HPDE6-E6E7 (cell line): Measurements from ENCODE around the gene BANK1.

ENCODE experiments used
- DNase-seq: peaks from one replicate; pipeline ENCODE4 v3.0.0; 2011; ENCODE audit warnings: missing footprints; ENCODE audit errors: extremely low spot score

The BANK1 gene

GRCh38 chr4:101956068-101956825, 165.7 kb downstream of the BANK1 start:
- no peak for DNase-seq

GRCh38 chr4:101958547-101958946, 168.0 kb downstream of the BANK1 start:
- DNase-seq, result no peak

- DNase-seq, result no peak
These were observed 169.9 kb downstream of the BANK1 start for GRCh38 chr4:101960431-101960830.

GRCh38 chr4:101961144-101961543, 170.6 kb downstream of the BANK1 start:
- DNase-seq, result no peak

- no peak for DNase-seq
These were observed 177.3 kb downstream of the BANK1 start for GRCh38 chr4:101967697-101968346.

GRCh38 chr4:101968364-101968763, 177.8 kb downstream of the BANK1 start:
- no peak for DNase-seq

GRCh38 chr4:101969965-101970364, 179.4 kb downstream of the BANK1 start:
- DNase-seq, result no peak

- DNase-seq, result no peak
These were observed 180.1 kb downstream of the BANK1 start for GRCh38 chr4:101970547-101971155.

GRCh38 chr4:101972791-101973190, 182.3 kb downstream of the BANK1 start:
- DNase-seq, result no peak

- no peak for DNase-seq
These were observed 182.8 kb downstream of the BANK1 start for GRCh38 chr4:101973361-101973760.

- peak; percentile 52 for DNase-seq
These were observed 186.5 kb downstream of the BANK1 start for GRCh38 chr4:101977076-101977475.

- peak; percentile 49 for DNase-seq
These were observed 191.2 kb downstream of the BANK1 start for GRCh38 chr4:101981756-101982155.

GRCh38 chr4:101983835-101984234, 193.3 kb downstream of the BANK1 start:
- no peak for DNase-seq

- DNase-seq, result no peak
These were observed 197.2 kb downstream of the BANK1 start for GRCh38 chr4:101987623-101988243.

- DNase-seq, result no peak
These were observed 199.0 kb downstream of the BANK1 start for GRCh38 chr4:101989551-101989950.

- DNase-seq, result no peak
These were observed 201.9 kb downstream of the BANK1 start for GRCh38 chr4:101992446-101992845.

GRCh38 chr4:101993002-101993841, 202.7 kb downstream of the BANK1 start:
- no peak for DNase-seq

- DNase-seq, result no peak
These were observed 203.6 kb downstream of the BANK1 start for GRCh38 chr4:101993842-101994775.

- DNase-seq, result no peak
These were observed 217.5 kb downstream of the BANK1 start for GRCh38 chr4:102007959-102008425.

- no peak for DNase-seq
These were observed 218.2 kb downstream of the BANK1 start for GRCh38 chr4:102008711-102009110.
